GM12892 (cell line): ENCODE measurements around the gene C15orf40.

Experiments used
- POLR2A ChIP-seq: IDR thresholded peaks from 2 replicates; pipeline ENCODE4 v1.6.1; 2011; ENCODE audit warnings: low read depth, low read length, control low read depth
- POLR2AphosphoS5 ChIP-seq: IDR thresholded peaks from 2 replicates; pipeline ENCODE4 v1.6.1; 2011; ENCODE audit warnings: low read depth, low read length, control low read depth

DNA sequence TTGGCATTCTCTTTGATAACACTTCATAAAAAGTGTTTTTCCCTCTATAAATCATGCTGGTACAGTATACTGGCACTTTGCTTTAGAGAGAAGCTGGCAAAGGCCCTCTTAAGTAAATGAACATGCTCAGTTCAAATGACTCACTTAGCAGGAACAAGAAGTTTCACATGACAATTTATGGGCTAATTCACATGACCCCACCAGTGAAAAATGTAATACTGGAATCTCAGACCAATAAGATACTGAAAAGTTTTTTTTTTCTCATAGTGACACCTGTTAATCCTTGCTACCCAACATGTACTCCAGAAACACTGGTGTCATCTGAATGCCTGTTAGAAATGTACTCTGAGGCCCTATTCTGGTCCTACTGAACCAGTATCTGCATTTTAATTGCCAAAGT is 41.7 kb upstream of the C15orf40 start:
- TF ChIP-seq POLR2AphosphoS5 (no peak), POLR2A (no peak)
